DLD1 (cell line): ENCODE measurements around the gene DCTN2.

Experiments
- in situ Hi-C: cut with HindIII; loops from 2 replicates; pipeline ENCODE4 v1.10.0; 2017; ENCODE audit warnings: low sequenced_read_pairs

DCTN2 gene

DNA sequence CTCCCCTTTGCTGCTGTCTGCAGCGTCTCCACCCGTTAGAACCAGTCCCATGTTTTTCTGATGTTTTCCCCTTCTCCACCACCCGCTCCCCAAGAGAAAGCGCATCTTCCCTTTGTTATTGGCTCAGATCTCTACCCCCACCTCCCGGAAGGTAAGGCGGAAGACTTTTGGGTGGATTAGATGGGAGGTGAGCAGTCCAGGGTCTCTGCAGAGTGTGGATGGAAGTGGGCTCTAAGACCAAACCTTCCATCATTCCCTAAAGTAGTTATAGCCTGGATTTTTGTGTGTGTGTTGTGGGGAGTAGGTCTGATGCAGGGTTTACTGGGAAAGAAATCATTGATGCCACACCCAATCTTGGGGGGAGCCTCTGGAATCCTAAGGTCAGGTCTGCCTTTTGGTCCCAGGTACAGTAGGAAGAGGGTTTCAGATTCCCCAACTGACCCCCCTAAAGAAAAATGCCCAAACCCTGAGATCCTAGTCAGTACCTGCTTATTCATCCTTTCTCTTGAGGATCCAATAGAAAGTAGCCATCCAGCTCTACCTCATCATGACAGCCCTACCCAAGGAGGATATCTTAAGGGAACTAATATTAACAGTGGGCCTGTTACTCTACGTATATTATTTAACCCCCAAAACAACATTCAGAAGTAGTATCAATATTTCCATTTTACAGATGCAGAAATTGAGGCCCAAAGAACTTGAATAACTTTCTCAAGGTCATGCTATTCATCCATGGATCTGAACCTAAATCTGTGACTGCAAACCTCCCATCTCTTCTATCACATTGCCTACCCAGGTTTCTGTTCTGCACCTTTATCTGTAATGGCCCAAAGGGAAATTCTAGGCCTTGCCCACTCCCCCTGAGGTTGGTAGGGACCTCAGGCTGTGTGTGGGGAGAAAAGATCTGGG is 3.9 kb upstream of the DCTN2 start:
- in situ Hi-C loops: no loop called here

DNA sequence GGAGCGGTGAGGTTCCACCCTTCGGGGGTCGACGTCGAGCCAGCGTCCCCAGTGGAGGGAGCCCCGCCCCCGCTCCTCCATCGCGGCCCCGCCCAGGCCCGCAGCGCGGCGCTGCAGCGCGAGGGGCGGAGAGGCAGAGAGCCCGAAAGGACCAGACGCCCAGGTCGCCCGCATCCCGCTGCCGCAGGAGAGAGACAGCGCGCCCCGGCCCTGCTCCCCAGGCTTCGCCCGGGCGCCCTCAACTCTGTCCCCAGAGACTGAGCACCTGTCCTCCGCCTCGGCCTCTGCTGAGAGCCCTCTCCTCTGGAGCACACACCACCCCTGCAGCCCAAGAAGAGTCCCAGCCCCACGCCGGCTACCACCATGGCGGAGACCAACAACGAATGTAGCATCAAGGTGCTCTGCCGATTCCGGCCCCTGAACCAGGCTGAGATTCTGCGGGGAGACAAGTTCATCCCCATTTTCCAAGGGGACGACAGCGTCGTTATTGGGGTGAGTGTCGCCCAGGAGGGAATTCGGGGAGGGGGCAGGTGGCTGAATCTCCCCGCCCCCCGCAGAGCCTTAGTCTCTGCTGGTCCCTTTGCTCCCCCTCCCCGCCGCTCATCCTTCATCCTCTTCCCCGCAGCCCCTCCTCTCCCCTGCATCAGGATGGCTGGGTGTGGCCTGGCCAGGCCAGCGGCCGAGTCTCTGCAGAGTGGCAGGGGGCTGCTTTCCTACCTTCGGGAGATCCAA is 3.1 kb upstream of the DCTN2 start, which contains the start of gene KIF5A:
Gene KIF5A (plus strand): TSS at position 136 of the 732 bp plus-strand sequence. CDS start 228 bp downstream, at position 364.
- in situ Hi-C loops: no loop called here

- in situ Hi-C loops: no loop called here
Measured at GRCh38 chr12:57549203-57549908, 2.4 kb upstream of the DCTN2 start.

GRCh38 chr12:57548488-57548887 is 1.5 kb upstream of the DCTN2 start:
- in situ Hi-C loops: no loop called here

DNA sequence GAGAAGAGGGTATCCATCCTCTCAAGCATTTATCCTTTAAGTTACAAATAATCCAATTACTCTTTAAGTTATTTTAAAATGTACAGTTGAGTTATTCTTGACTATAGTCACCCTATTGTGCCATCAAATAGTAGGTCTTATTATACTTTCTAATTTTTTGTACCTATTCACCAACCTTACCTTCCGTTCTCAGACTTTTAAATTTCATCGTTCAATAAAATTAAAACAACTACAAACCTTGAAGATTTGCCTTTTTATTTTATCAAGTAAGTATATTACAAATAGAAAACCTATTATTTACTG is 972 bp upstream of the DCTN2 start:
- in situ Hi-C loops: no loop called here

GRCh38 chr12:57547288-57548012 is 458 bp upstream of the DCTN2 start:
- in situ Hi-C loops: no loop called here

DNA sequence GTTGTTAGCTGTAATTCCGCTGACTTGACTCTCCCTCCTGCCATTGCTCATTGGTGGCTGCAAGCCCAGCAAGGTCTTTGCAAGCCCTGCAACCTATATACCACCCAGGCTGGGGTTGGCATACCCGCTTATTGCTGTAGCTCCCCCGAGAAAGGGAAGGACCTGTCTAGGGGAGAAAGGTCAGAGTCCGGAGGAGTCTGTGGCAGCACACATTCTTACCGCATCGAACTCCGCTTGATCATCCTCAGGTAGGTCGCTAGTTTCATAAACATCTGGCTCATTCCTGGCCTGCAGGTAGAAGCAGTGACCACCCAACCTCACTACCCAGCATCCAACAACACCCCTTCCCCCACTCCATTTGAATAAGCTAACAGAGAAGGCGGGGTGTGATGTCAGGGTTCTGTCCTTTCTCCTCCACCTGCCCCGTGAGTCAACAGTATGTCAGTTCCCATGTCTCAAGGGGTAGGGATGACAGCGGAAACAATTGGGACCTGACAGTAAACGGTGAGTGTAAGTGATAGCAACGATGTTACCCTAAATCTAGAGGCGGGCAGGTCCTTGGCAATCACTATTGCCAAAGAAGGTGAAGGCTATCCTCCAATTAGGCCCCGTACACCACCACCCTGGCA is 1.1 kb downstream of the DCTN2 start:
- in situ Hi-C loops: no loop called here

DNA sequence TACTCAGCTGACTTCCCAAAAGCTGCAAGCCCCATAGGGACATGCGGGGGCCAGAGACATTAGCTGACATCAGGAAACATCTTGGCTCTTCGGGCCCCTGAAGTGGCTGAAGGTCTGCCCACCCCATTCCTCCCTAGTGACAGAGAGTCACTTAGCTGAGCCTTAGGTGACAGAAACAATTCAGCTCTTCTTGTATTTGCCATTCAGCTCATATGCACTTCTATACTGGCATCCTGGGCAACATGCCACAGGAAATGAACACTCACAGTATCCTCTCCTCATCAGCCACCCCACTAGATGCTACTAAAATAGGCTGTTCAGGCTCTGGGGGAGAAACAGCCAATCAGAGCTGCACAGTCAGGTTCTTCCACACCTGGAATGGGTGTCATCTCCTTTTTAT is 3.4 kb downstream of the DCTN2 start:
- in situ Hi-C loops: no loop called here

GRCh38 chr12:57541717-57542116 is 5.3 kb downstream of the DCTN2 start:
- in situ Hi-C loops: no loop called here

- in situ Hi-C loops: no loop called here
Measured at GRCh38 chr12:57541001-57541400, 6.0 kb downstream of the DCTN2 start.

DNA sequence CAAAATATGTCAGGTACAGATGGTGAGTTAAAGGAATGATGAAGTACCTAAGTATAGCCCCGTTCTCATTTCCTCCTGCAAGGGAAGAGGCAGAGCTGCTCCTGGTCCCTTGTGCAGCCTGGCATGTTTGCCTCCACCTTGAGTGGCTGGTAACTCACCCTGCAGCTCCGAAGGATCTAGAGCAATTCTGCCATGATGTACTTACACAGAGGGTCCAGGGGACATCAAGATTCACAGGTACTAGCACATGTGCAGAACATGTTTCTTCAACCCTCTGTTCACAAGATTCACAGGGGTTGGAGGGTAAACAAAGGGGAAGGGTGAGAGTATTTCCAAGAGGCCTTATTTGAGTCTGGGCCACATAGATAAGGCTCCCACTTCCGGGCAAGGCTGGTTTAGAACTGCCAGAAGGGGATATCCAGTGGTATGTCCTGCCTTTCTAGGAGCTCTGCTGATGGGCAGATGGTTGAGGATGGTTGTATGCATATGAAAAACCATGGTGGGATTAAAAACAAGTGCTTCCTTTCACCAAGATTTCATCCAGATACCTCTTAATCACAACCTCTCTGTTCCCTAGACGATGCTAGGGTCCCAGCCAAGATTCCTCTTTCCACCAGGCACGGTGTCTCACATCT is 7.7 kb downstream of the DCTN2 start:
- in situ Hi-C loops: no loop called here

DNA sequence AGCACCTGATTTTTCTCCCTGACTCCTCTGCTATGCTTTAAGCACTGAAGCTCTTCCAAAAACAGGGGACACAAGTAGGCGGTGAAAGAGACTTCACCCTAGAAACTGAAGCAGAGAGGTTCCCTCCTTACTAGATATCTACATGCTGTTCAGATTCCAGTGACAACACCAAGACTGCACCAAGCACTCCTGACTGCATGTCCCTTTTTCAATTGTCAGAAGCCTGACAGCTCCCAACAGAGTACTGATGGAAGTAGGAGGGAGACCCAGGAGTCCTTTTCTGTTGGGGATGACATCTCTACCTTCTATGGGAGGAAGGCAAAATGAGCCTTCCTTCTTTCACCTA is 10.4 kb downstream of the DCTN2 start:
- in situ Hi-C loops: no loop called here

- in situ Hi-C loops: no loop called here
Measured at GRCh38 chr12:57535764-57536596, 11.0 kb downstream of the DCTN2 start.

GRCh38 chr12:57534991-57535543 is 11.9 kb downstream of the DCTN2 start:
- in situ Hi-C loops: no loop called here

DNA sequence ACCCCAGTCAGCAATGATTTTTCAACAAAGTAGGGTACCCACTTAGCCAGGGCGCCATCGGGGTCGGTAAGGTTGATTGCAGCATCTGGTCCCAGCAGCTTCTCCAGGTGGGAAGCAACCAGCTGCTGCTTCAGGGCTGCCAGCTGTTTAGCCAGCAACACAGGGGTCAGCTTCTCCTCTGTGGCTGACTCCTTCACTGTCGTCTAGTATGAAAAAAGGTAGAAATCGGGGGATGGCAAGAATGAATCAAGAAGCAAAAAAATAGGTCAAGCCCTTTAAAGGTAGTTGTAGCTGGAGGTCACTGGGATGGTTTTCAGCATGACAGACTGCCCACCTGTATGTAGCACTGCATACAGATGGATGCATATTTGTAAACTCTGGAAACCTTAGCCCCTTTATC is 12.7 kb downstream of the DCTN2 start:
- in situ Hi-C loops: no loop called here

DNA sequence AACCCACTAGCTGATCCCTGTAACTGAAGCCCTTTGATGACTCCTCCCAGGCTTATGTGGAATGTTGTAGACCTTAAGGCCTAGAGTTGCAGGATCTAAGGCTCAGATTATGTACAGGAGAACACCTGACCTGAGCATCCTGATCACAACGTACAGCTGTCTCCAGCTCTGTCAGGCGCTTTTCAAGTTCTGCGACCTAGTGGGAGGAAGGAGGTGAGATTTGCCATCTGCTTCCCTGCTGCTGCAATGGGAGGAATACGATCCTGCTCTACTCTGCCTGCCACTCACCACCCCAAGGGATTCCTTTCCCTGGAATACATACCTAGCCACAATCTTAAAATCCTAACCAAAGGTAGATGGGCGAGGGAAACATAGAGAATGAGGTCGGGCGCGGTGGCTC is 13.9 kb downstream of the DCTN2 start:
- in situ Hi-C loops: no loop called here

- in situ Hi-C loops: no loop called here
Measured at GRCh38 chr12:57531836-57532235, 15.2 kb downstream of the DCTN2 start.

- in situ Hi-C loops: no loop called here
Measured at GRCh38 chr12:57530396-57531142, 16.4 kb downstream of the DCTN2 start.
